OCI-LY7 (cell line): ENCODE measurements around the gene TBC1D1.

Source experiments
- EZH2phosphoT487 ChIP-seq: fragments of 200-600 bp; sonication (generic); IDR thresholded peaks from 2 replicates; pipeline ENCODE4 v1.6.1; 2018; ENCODE audit warnings: low read depth, borderline replicate concordance, mild to moderate bottlenecking, mixed run types, antibody characterized with exemption, low read length, moderate library complexity, mixed read lengths
- TF ChIP-seq, protein P1 (sequence below): fragments of 200-600 bp; sonication (generic); conservative IDR thresholded peaks from 2 replicates; pipeline ENCODE4 v1.5.1; 2014; ENCODE audit warnings: mild to moderate bottlenecking, antibody characterized with exemption, low read length, moderate library complexity, mixed read lengths

DNA sequence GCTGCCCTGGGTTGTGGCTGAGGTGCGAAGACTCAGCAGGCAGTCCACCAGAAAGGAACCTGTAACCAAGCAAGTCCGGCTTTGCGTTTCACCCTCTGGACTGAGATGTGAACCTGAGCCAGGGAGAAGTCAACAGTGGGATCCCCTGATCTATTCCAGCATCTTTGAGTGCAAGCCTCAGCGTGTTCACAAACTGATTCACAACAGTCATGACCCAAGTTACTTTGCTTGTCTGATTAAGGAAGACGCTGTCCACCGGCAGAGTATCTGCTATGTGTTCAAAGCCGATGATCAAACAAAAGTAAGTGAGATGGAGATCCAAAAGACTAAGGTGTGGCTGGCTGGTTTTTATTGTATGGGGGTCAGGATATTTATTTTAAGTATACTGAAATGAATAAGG, 11.3 kb downstream of the TBC1D1 start:
- TF ChIP-seq, protein P1, sequence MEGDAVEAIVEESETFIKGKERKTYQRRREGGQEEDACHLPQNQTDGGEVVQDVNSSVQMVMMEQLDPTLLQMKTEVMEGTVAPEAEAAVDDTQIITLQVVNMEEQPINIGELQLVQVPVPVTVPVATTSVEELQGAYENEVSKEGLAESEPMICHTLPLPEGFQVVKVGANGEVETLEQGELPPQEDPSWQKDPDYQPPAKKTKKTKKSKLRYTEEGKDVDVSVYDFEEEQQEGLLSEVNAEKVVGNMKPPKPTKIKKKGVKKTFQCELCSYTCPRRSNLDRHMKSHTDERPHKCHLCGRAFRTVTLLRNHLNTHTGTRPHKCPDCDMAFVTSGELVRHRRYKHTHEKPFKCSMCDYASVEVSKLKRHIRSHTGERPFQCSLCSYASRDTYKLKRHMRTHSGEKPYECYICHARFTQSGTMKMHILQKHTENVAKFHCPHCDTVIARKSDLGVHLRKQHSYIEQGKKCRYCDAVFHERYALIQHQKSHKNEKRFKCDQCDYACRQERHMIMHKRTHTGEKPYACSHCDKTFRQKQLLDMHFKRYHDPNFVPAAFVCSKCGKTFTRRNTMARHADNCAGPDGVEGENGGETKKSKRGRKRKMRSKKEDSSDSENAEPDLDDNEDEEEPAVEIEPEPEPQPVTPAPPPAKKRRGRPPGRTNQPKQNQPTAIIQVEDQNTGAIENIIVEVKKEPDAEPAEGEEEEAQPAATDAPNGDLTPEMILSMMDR = no peak
- TF ChIP-seq EZH2phosphoT487 = no peak
